Measurements from ENCODE around the gene ACADSB. TPM values are rescaled to one million over a fixed set of nuclear protein-coding genes. Genes with fewer than 3 reads are reported as not detected.
A peak's percentile ranks its signal among the peaks of the same experiment; 100 is the strongest.

The ACADSB gene
- total RNA-seq, 1 donor from 2014 or later = 23.3 TPM

DNA sequence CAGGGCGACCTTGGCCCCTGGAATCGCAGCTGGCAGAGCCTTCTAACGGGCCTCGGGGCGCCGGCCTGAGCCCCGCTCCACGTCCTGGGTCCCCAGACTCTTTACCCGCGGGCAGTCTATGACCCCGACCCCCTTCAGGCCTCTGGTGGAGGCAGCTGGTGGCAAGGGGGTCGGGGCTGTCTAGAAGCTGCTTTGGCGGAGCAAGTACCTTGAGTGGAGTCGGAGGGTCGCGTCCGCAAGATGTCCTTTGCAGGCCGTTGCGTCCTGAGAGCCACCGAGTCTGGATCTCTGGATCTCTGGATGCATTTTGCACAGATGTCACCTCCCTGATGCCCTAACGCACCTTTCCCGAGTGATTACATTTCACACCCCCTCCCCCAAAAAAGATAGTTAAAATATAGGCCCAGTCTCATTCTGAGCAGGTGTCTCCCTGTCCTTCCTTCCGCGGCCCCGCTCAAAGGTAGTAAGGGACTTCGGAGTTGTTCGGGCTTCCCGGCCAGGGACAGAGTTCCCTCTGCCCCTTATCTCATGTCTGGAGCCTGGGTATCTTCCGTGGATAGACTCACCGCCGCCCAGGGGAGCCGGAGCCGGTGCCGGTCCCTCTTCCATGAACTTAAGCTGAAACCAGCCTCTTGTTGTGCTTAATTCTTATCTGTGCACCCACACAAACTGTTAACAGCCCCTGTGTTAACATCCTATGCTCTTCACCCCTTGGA, 457 bp downstream of the ACADSB start:
- DNase-seq (ENCODE audit: low spot score) = peak; percentile 13
- Mint-ChIP-seq H3K9me3 (no peaks in the 10 kb centered on the region), H3K4me3 (ENCODE audit: low read depth) (peak overlapping the region; percentile 98), H3K36me3 (ENCODE audit: low read depth) (peaks cover 28% of the 10 kb centered on the region), H3K4me1 (ENCODE audit: low read depth) (peaks cover 35% of the 10 kb centered on the region), H3K27ac (peak overlapping the region; percentile 99), H3K27me3 (ENCODE audit: low read depth) (no peaks in the 10 kb centered on the region)
- intact Hi-C loops (cut with micrococcal nuclease) = loop anchor here (10.0 kb wide), 1 partner anchor 634 kb away; the partner anchor contains the start of gene PLEKHA1

DNA sequence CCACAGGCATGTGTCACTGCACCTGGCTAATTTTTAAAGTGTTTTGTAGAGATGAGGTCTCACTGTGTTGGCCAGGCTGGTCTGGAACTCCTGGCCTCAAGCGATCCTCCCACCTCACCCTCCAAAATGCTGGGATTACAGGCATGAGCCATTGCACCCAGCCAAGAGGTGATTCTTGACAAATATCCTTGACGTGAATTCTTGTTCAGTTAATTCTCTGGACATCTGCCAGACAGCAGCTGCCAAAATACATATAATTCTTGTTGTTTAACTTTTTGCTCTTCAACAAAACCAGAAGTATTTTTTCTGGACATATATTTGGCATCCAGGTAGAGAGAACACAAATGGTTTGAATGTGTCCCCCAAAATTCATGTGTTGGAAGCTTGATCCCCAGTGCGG, 3.2 kb downstream of the ACADSB start:
- no peak overlapping the region for H3K4me3 Mint-ChIP-seq (ENCODE audit: low read depth)
- H3K27me3 Mint-ChIP-seq (ENCODE audit: low read depth) = no peaks in the 10 kb centered on the region
- peaks cover 13% of the 10 kb centered on the region for H3K36me3 Mint-ChIP-seq (ENCODE audit: low read depth)
- DNase-seq (ENCODE audit: low spot score) = no peak
- peaks cover 22% of the 10 kb centered on the region for H3K4me1 Mint-ChIP-seq (ENCODE audit: low read depth)
- intact Hi-C loops (cut with micrococcal nuclease) = no loop called here
- H3K27ac Mint-ChIP-seq = no peak overlapping the region
- H3K9me3 Mint-ChIP-seq = no peaks in the 10 kb centered on the region

DNA sequence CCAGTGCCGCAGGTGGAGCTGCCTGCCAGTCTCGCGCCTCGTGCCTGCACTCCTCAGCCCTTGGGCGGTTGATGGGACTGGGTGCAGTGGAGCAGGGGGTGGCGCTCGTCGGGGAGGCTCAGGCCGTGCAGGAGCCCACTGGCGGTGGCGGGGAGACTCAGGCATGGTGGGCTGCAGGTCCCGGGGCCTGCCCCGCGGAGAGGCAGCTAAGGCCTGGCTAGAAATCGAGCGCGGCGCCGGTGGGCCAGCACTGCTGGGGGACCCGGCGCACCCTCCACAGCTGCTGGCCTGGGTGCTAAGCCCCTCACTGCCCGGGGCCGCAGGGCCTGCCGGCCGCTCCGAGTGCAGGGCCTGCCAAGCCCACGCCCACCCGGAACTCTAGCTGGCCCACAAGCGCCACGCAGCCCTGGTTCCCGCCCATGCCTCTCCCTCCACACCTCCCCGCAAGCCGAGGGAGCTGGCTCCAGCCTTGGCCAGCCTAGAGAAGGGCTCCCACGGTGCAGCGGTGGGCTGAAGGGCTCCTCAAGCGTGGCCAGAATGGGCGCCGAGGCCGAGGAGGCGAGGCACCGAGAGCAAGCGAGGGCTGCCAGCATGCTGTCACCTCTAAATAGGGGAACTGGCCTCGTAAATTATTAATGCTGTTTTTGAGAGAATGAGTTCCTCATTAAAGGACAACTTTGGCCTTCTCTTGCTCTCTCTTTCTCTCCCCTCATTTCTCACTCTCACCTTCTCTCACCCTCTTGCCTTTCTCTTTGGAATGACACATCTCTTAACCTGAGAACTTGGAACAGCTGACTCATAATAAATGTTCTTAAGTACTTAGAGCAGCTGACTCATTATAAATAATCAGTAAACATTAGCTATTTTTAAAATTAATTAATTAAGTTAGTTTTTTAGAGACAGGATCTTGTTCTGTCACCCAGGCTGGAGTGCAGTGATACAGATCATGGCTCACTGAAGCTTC, 4.9 kb downstream of the ACADSB start:
- Mint-ChIP-seq H3K27ac (no peak overlapping the region), H3K9me3 (no peaks in the 10 kb centered on the region), H3K27me3 (ENCODE audit: low read depth) (no peaks in the 10 kb centered on the region), H3K4me1 (ENCODE audit: low read depth) (peaks cover 16% of the 10 kb centered on the region), H3K36me3 (ENCODE audit: low read depth) (peaks cover 10% of the 10 kb centered on the region), H3K4me3 (ENCODE audit: low read depth) (no peak overlapping the region)
- DNase-seq (ENCODE audit: low spot score) = no peak
- intact Hi-C loops (cut with micrococcal nuclease) = no loop called here

DNA sequence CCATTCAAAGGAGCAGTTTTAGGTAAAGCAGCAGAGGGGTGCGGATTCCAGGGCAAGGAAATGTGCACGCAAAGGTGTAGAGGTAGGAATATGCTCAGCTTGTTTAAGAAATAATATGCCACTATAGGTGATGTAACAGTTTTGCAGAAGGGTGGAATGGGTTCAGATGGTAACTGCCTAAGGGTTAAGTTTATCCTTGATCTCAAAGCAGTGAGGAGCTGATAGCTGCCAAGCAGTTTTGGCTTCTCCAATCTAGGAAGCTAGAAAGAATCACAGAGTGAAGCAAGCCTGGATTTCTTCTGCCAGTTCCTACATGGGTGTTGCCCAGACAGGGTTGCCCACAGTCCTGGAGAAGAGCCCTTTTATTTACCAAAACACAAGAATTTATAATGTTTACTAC, 6.0 kb downstream of the ACADSB start:
- intact Hi-C loops (cut with micrococcal nuclease) = no loop called here
- H3K9me3 Mint-ChIP-seq = no peaks in the 10 kb centered on the region
- no peak overlapping the region for H3K27ac Mint-ChIP-seq
- no peaks in the 10 kb centered on the region for H3K27me3 Mint-ChIP-seq (ENCODE audit: low read depth)
- peaks cover 10% of the 10 kb centered on the region for H3K4me1 Mint-ChIP-seq (ENCODE audit: low read depth)
- H3K36me3 Mint-ChIP-seq (ENCODE audit: low read depth) = peaks cover 10% of the 10 kb centered on the region
- H3K4me3 Mint-ChIP-seq (ENCODE audit: low read depth) = no peak overlapping the region
- DNase-seq (ENCODE audit: low spot score) = no peak

DNA sequence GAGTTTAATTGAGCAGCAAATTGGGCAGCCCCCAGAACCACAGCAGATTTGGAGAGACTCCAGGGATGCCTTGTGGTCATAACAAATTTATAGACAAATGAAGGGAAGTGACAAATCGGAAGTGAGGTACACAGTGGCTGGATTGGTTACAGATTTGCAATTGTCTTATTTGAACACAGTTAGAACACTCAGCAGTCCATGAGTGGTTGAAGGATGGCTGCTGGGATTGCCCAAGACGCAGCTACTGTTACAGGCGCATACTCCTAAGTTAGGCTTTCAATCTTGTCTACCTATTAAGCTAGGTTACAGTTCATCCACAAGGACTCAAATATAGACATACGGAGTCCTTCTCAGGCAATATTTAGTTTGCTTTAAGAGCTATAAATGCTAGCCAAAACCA, 7.4 kb downstream of the ACADSB start:
- intact Hi-C loops (cut with micrococcal nuclease) = no loop called here
- Mint-ChIP-seq H3K4me3 (ENCODE audit: low read depth) (no peak overlapping the region), H3K27ac (no peak overlapping the region), H3K36me3 (ENCODE audit: low read depth) (peaks cover 10% of the 10 kb centered on the region), H3K27me3 (ENCODE audit: low read depth) (no peaks in the 10 kb centered on the region), H3K9me3 (no peaks in the 10 kb centered on the region), H3K4me1 (ENCODE audit: low read depth) (no peaks in the 10 kb centered on the region)
- DNase-seq (ENCODE audit: low spot score) = no peak

DNA sequence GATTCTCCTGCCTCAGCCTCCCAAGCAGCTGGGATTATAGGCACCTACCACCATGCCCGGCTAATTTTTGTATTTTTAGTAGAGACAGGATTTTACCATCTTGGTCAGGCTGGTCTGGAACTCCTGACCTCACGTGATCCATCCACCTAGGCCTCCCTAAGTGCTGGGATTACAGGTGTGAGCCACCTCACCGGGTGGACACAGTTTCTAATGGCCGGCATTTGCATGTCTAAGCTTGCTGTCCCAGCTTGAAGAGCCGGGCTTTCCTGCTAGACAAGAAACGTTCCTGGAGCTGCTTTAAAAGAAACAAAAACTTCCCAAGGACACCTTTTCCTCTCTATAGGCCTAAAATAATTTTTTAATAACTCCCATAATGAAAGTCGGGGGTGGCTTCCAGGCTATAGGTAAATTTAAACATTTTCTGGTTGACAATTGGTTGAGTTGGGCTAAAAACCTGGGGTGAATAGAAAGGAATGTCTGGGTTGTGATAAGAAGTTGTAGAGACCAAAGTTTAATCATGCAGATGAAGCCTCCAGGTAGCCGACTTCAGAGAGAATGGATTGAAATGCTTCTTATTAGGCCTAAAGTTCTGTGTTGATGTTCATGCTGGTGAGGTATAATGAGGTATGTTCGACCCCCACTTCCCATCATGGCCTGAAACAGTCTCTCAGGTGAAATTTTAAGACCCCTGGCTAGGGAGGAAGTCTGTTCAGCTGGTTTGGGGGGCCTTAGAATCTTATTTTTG, 8.8 kb downstream of the ACADSB start:
- intact Hi-C loops (cut with micrococcal nuclease) = no loop called here
- Mint-ChIP-seq H3K27me3 (ENCODE audit: low read depth) (no peaks in the 10 kb centered on the region), H3K4me1 (ENCODE audit: low read depth) (no peaks in the 10 kb centered on the region), H3K36me3 (ENCODE audit: low read depth) (peaks cover 2% of the 10 kb centered on the region), H3K9me3 (no peaks in the 10 kb centered on the region), H3K4me3 (ENCODE audit: low read depth) (no peak overlapping the region), H3K27ac (no peak overlapping the region)
- no peak for DNase-seq (ENCODE audit: low spot score)

DNA sequence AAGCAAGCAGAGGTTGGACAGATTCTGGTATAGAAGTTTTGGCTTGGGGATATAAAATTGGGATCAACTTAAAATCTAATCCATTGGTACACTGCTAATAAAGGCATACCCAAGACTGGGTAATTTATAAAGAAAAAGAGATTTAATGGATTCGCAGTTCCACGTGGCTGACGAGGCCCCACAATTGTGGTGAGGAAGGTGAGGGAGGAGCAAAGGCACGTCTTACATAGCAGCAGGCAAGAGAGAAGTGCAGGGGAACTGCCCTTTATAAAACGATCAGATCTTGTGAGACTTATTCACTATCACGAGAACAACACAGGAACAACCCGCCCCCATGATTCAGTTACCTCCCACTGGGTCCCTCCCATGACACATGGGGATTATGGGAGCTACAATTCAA, 9.7 kb downstream of the ACADSB start:
- Mint-ChIP-seq H3K36me3 (ENCODE audit: low read depth) (no peaks in the 10 kb centered on the region), H3K27me3 (ENCODE audit: low read depth) (no peaks in the 10 kb centered on the region), H3K27ac (no peak overlapping the region), H3K4me1 (ENCODE audit: low read depth) (no peaks in the 10 kb centered on the region), H3K4me3 (ENCODE audit: low read depth) (no peak overlapping the region), H3K9me3 (no peaks in the 10 kb centered on the region)
- no peak for DNase-seq (ENCODE audit: low spot score)
- intact Hi-C loops (cut with micrococcal nuclease) = no loop called here

DNA sequence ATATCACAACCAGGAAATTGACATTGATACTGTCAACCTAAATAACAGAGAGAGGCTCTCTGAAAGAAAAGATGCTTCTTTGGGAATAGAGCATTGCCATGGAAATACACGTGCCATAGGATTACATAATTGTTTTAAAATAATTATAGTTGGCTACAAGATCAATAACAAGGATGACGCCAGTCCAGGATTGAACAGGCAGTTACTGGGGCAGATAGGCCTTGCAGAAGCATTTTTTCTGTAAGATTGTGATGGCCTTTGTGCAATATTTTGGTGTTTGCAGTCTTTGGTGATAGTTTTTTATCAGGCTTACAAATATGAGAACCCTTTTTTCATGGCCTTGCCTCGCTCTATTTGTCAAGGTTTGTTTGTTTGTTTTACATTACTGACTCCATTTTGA, 10.5 kb downstream of the ACADSB start:
- Mint-ChIP-seq H3K27ac (no peak overlapping the region), H3K9me3 (no peaks in the 10 kb centered on the region), H3K27me3 (ENCODE audit: low read depth) (no peaks in the 10 kb centered on the region), H3K36me3 (ENCODE audit: low read depth) (no peaks in the 10 kb centered on the region), H3K4me3 (ENCODE audit: low read depth) (no peak overlapping the region), H3K4me1 (ENCODE audit: low read depth) (peaks cover 2% of the 10 kb centered on the region)
- DNase-seq (ENCODE audit: low spot score) = no peak
- intact Hi-C loops (cut with micrococcal nuclease) = no loop called here

DNA sequence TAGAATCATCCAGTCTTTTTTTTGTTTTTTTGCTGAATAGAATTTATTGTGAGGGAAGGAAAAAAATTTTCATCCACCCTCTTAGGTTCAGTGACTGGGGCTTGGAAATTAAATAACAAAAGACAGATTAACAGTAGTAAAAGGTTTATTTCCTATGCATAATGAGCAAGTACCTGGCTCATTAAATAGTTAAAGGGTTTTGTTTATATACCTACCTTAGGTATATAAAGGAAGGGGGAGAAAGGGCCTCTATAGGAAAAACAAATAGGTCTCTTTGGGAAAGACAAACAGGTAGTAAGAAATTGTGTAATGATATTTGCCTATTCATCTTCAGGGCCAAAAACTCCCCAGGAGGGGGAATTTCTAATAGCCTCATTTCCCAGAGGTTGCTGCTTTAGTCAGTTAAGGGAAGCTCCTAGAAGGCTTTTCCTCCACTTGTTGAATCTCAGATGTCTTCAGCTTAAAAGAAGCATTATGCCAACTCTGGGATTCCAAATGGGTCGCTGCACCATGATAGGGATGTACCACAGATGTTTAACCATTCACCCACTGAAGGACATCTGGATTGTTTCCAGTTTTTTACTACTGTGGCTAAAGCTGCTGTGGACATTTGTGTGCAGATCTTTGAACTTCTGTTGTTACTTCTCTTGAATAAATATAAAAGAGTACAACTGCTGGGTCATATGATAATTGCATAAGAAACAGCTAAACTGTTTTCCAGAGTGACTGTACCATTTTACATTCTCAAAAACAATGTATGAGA, 11.3 kb downstream of the ACADSB start:
- intact Hi-C loops (cut with micrococcal nuclease) = no loop called here
- Mint-ChIP-seq H3K4me3 (ENCODE audit: low read depth) (no peak overlapping the region), H3K4me1 (ENCODE audit: low read depth) (peaks cover 4% of the 10 kb centered on the region), H3K9me3 (no peaks in the 10 kb centered on the region), H3K36me3 (ENCODE audit: low read depth) (no peaks in the 10 kb centered on the region), H3K27me3 (ENCODE audit: low read depth) (no peaks in the 10 kb centered on the region), H3K27ac (no peak overlapping the region)
- no peak for DNase-seq (ENCODE audit: low spot score)

DNA sequence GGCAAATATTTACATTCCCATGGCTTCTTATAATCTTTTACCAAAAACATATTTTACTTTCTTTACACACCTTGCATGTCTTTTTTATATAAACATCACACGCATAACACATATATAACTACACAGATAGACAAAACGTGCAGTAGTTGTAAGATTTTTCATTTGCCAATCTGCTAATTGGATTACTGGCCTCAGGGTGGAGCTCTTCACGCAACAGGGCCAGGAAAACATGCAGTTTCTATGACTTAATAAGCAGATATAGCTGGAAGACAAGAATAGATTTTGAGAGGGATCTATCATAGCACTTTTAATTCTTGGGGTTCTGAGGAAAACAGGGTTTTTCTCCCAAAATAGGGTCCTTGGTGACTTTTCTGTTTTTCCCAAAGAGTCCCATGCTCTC, 12.7 kb downstream of the ACADSB start:
- H3K9me3 Mint-ChIP-seq = no peaks in the 10 kb centered on the region
- peaks cover 4% of the 10 kb centered on the region for H3K4me1 Mint-ChIP-seq (ENCODE audit: low read depth)
- DNase-seq (ENCODE audit: low spot score) = no peak
- no peaks in the 10 kb centered on the region for H3K36me3 Mint-ChIP-seq (ENCODE audit: low read depth)
- H3K27ac Mint-ChIP-seq = no peak overlapping the region
- intact Hi-C loops (cut with micrococcal nuclease) = no loop called here
- H3K4me3 Mint-ChIP-seq (ENCODE audit: low read depth) = no peak overlapping the region
- H3K27me3 Mint-ChIP-seq (ENCODE audit: low read depth) = no peaks in the 10 kb centered on the region

DNA sequence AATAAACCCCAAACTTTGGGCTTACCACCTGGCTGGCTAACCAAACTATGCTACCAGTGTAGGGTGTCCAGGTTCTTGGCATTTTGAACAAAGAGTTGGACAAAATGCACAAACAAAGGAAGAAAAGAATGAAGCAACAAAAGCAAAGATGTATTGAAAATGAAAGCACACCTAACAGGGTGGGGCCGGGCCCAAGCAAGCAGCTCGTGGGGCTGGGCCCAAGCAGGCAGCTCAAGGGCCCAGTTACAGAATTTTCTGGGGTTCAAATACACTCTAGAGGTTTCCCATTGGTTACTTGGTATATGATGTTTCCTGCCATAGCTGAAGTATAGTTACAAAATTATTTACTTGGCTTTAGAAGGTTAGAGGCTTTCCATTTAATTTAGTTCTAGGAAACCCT, 15.7 kb downstream of the ACADSB start:
- no peak for DNase-seq (ENCODE audit: low spot score)
- intact Hi-C loops (cut with micrococcal nuclease) = no loop called here
- Mint-ChIP-seq H3K27me3 (ENCODE audit: low read depth) (no peaks in the 10 kb centered on the region), H3K36me3 (ENCODE audit: low read depth) (no peaks in the 10 kb centered on the region), H3K9me3 (no peaks in the 10 kb centered on the region), H3K4me3 (ENCODE audit: low read depth) (no peak overlapping the region), H3K27ac (no peak overlapping the region), H3K4me1 (ENCODE audit: low read depth) (peaks cover 4% of the 10 kb centered on the region)

DNA sequence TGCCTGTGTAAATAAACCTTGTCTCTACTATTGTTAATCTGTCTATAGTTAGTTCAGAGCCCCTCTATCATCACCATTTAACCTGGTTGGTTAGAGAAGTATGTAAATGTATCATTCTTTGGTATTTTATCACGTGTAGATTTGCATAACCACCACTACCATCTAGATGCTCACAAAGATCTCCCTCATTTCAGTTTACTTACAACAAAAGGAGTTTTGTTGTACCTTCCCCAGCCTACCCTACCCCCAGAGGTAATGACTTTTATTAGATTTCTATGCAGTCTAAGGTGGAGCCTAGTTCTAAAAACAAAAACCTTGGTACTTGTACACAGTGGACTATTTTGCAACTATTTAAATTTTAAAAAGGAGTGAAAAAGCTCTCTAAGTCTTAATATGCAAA, 17.5 kb downstream of the ACADSB start:
- Mint-ChIP-seq H3K36me3 (ENCODE audit: low read depth) (no peaks in the 10 kb centered on the region), H3K4me1 (ENCODE audit: low read depth) (peaks cover 4% of the 10 kb centered on the region), H3K27me3 (ENCODE audit: low read depth) (no peaks in the 10 kb centered on the region), H3K4me3 (ENCODE audit: low read depth) (no peak overlapping the region), H3K27ac (no peak overlapping the region), H3K9me3 (no peaks in the 10 kb centered on the region)
- no peak for DNase-seq (ENCODE audit: low spot score)
- intact Hi-C loops (cut with micrococcal nuclease) = no loop called here

Data from activated T-helper 2 cell treated with anti-CD3 and anti-CD28 coated beads, Interferon-gamma antibody, Interleukin-2, Interleukin-4, amounts not matched to agents 10 μg/mL and 5 μg/mL and 100 μg/mL, durations not matched to agents 14 hours and 24 hours and 36 hours (primary cell).